HCT116 (cell line): ENCODE measurements around the gene NRIP2. TPM values are rescaled to one million over a fixed set of nuclear protein-coding genes. Genes with fewer than 3 reads are reported as not detected.

Experiments
- ATAC-seq: fragments of 200-7000 bp; cut with Tn5 transposase; 2 replicates; pipeline ENCODE4 v1.9.1; 2020; ENCODE audit warnings: mild to moderate bottlenecking, moderate library complexity
- BruUV-seq: library from RNA; stranded (reverse); fragments of 400-500 nt; replicated peaks from 2 replicates; lab custom pipeline; 2021; lab: Mats Ljungman, UMichigan
- CTCF ChIA-PET: fragments of 300-600 bp; sonication (Branson Sonifier 250); formaldehyde crosslinking; loops from one replicate; lab custom pipeline; 2021; ENCODE audit warnings: antibody characterized with exemption; lab: Charles Lee
- POLR2A ChIA-PET: fragments of 300-600, 350-600 bp; sonication (Branson Sonifier 250); formaldehyde crosslinking; loops from one replicate; lab custom pipeline; 2021; ENCODE audit warnings: antibody characterized with exemption; lab: Charles Lee
- RAD21 ChIA-PET, 2 experiments: fragments of 300-600 bp; sonication (Branson Sonifier 250); formaldehyde crosslinking; loops; one replicate each; lab custom pipeline; 2023; ENCODE audit warnings: low total read pairs in 2 of 2; ENCODE audit not compliant: uncharacterized antibody in 2 of 2, unreplicated experiment in 2 of 2, low non-redundant PET in 1 of 2; lab: Charles Lee
- DNase-seq: peaks from one replicate; pipeline ENCODE4 v3.0.0-alpha.2; 2010; ENCODE audit warnings: low read depth, low spot score
- H2AFZ ChIP-seq: fragments of 200-600 bp; shearing (Covaris generic), sonication (generic); 2 replicates; pipeline ENCODE4 v1.6.1; 2017; ENCODE audit warnings: low read depth, mixed run types, mixed read lengths, antibody characterized with exemption, low read length; ENCODE audit not compliant: poor library complexity, severe bottlenecking
- H3K27ac ChIP-seq: 2 replicates; pipeline ENCODE4 v1.5.1; 2012; ENCODE audit warnings: low read depth, low read length
- H3K27me3 ChIP-seq: fragments of 200-600 bp; sonication (generic); 2 replicates; pipeline ENCODE4 v1.6.1; 2016; ENCODE audit warnings: mixed run types, low read length, mixed read lengths; ENCODE audit not compliant: insufficient read depth
- H3K36me3 ChIP-seq, 2 experiments: fragments of 200-500 bp in 1 of 2; fragments of 200-600 bp in 1 of 2; sonication (Bioruptor generic) in 1 of 2; sonication (generic) in 1 of 2; 2 replicates each; pipeline versions ENCODE4 v1.5.1 to v1.6.1; 2014 to 2016; ENCODE audit warnings: low read length in 2 of 2, inconsistent platforms in 1 of 2, mixed read lengths in 1 of 2, mixed run types in 1 of 2; ENCODE audit not compliant: insufficient read depth in 2 of 2, control insufficient read depth in 1 of 2
- H3K4me1 ChIP-seq, 2 experiments: fragments of 200-600 bp in 1 of 2; sonication (generic) in 1 of 2; 2 replicates each; pipeline versions ENCODE4 v1.5.1 to v1.6.1; 2012 to 2017; ENCODE audit warnings: low read length in 2 of 2, inconsistent platforms in 1 of 2, mild to moderate bottlenecking in 1 of 2, mixed read lengths in 1 of 2, mixed run types in 1 of 2, moderate library complexity in 1 of 2; ENCODE audit not compliant: insufficient read depth in 2 of 2, control insufficient read depth in 1 of 2
- H3K4me2 ChIP-seq: fragments of 200-600 bp; sonication (generic); 2 replicates; pipeline ENCODE4 v1.6.1; 2017; ENCODE audit warnings: mixed run types, low read length, mixed read lengths
- H3K4me3 ChIP-seq, 2 experiments: fragments of 200-600 bp in 1 of 2; sonication (generic) in 1 of 2; replicated peaks in 1 of 2; 2 replicates each; pipeline ENCODE4 v1.5.1; 2011 to 2016; ENCODE audit warnings: low read length in 2 of 2, control low read depth in 1 of 2, low read depth in 1 of 2, mild to moderate bottlenecking in 1 of 2, mixed read lengths in 1 of 2, mixed run types in 1 of 2
- H3K79me2 ChIP-seq: fragments of 200-600 bp; sonication (generic); 2 replicates; pipeline ENCODE4 v1.6.1; 2017; ENCODE audit warnings: mild to moderate bottlenecking, mixed run types, low read length, moderate library complexity, mixed read lengths; ENCODE audit not compliant: insufficient read depth
- H3K9ac ChIP-seq: fragments of 200-600 bp; sonication (generic); 2 replicates; pipeline ENCODE4 v1.6.1; 2016; ENCODE audit warnings: low read length, mixed read lengths
- H3K9me2 ChIP-seq: fragments of 200-600 bp; sonication (generic), shearing (Covaris generic); 2 replicates; pipeline ENCODE4 v1.6.1; 2017; ENCODE audit warnings: mixed run types, mild to moderate bottlenecking, moderate library complexity; ENCODE audit not compliant: insufficient read depth
- H3K9me3 ChIP-seq, 2 experiments: fragments of 200-500 bp in 1 of 2; fragments of 200-600 bp in 1 of 2; sonication (Bioruptor generic) in 1 of 2; sonication (generic) in 1 of 2; 2 replicates each; pipeline ENCODE4 v1.6.1; 2014 to 2017; ENCODE audit warnings: low read length in 2 of 2, mixed read lengths in 2 of 2, inconsistent platforms in 1 of 2, low read depth in 1 of 2, mild to moderate bottlenecking in 1 of 2, mixed run types in 1 of 2, moderate library complexity in 1 of 2; ENCODE audit not compliant: control insufficient read depth in 1 of 2, insufficient read depth in 1 of 2
- H4K20me1 ChIP-seq: fragments of 200-600 bp; sonication (generic), shearing (Covaris generic); 2 replicates; pipeline ENCODE4 v1.6.1; 2017; ENCODE audit warnings: mixed run types, mild to moderate bottlenecking, moderate library complexity; ENCODE audit not compliant: insufficient read depth
- ATF3 ChIP-seq: IDR thresholded peaks from 2 replicates; pipeline ENCODE4 v1.6.1; 2012
- CBX3 ChIP-seq: IDR thresholded peaks from 2 replicates; pipeline ENCODE4 v1.6.1; 2012; ENCODE audit warnings: low read depth
- CEBPB ChIP-seq: IDR thresholded peaks from 2 replicates; pipeline ENCODE4 v1.6.1; 2012; ENCODE audit warnings: low read depth
- EZH2 ChIP-seq: fragments of 200-600 bp; sonication (generic); IDR thresholded peaks from 2 replicates; pipeline ENCODE4 v1.6.1; 2017; ENCODE audit warnings: antibody characterized with exemption, mixed run types
- FOSL1 ChIP-seq: IDR thresholded peaks from 2 replicates; pipeline ENCODE4 v1.6.1; 2012; ENCODE audit warnings: low read depth
- JUND ChIP-seq: IDR thresholded peaks from 2 replicates; pipeline ENCODE4 v1.6.1; 2012
- POLR2A ChIP-seq: IDR thresholded peaks from 2 replicates; pipeline ENCODE4 v1.7.0; 2011; ENCODE audit warnings: borderline replicate concordance; ENCODE audit not compliant: insufficient read depth, insufficient read length; ENCODE audit errors: extremely low read depth
- POLR2AphosphoS5 ChIP-seq: IDR thresholded peaks from 2 replicates; pipeline ENCODE4 v1.6.1; 2011; ENCODE audit warnings: mild to moderate bottlenecking, low read depth, low read length, moderate library complexity
- SIN3A ChIP-seq: IDR thresholded peaks from 2 replicates; pipeline ENCODE4 v1.6.1; 2012; ENCODE audit warnings: low read depth
- SP1 ChIP-seq: IDR thresholded peaks from 2 replicates; pipeline ENCODE4 v1.6.1; 2012; ENCODE audit warnings: low read depth
- TCF7L2 ChIP-seq: IDR thresholded peaks from 2 replicates; pipeline ENCODE4 v1.7.0; 2011; ENCODE audit warnings: borderline replicate concordance, inconsistent platforms; ENCODE audit not compliant: insufficient read depth, insufficient read length; ENCODE audit errors: extremely low read depth
- YY1 ChIP-seq: IDR thresholded peaks from 2 replicates; pipeline ENCODE4 v1.6.1; 2011; ENCODE audit warnings: low read length, low read depth, moderate library complexity, mild to moderate bottlenecking; ENCODE audit not compliant: insufficient replicate concordance; ENCODE audit errors: extremely low read depth
- ZNF274 ChIP-seq: fragments of 200-500 bp; sonication (Bioruptor generic); IDR thresholded peaks from 2 replicates; pipeline ENCODE4 v1.6.1; 2014; ENCODE audit warnings: mild to moderate bottlenecking, low read depth, low read length, inconsistent platforms
- intact Hi-C: fragments of 100-400 bp; cut with micrococcal nuclease; formaldehyde crosslinking; loops from 2 replicates; pipeline ENCODE4 v1.10.0; 2022
- total RNA-seq: library from RNA; stranded (reverse); gene quantifications from one replicate; pipeline ENCODE4 v1.2.1, GENCODE V29; 2021; ENCODE audit not compliant: unreplicated experiment
- TF ChIP-seq, protein P1 (sequence below): IDR thresholded peaks from 2 replicates; pipeline ENCODE4 v1.6.1; 2012

NRIP2 gene
- total RNA-seq, 1 experiment from 2014 or later: not detected

- Histone ChIP-seq H3K9me3 (no peaks in the 10 kb centered on the region), H3K36me3 (peaks cover 15 to 31% of the 10 kb centered on the region in 2 experiments; a peak in 3 of 4 replicates), H3K27ac (no peak overlapping the region), H3K4me2 (no peak overlapping the region), H3K9me2 (no peaks in the 10 kb centered on the region), H3K4me3 (no peak overlapping the region), H3K79me2 (peaks cover 3% of the 10 kb centered on the region; the same call in 1 of the 2 replicates), H3K9ac (no peak overlapping the region), H2AFZ (no peak overlapping the region), H4K20me1 (no peaks in the 10 kb centered on the region), H3K27me3 (no peaks in the 10 kb centered on the region), H3K4me1 (no peaks in the 10 kb centered on the region)
- no peak for ATAC-seq
- TF ChIP-seq SP1: no peak
- no peak for TF ChIP-seq TCF7L2
- TF ChIP-seq CEBPB: no peak
- TF ChIP-seq YY1: no peak
- no peak for TF ChIP-seq ATF3
- TF ChIP-seq POLR2A: no peak
- no peak for TF ChIP-seq ZNF274
- TF ChIP-seq FOSL1: no peak
- TF ChIP-seq CBX3: no peak
- TF ChIP-seq EZH2: no peak
- TF ChIP-seq JUND: no peak
- no peak for TF ChIP-seq POLR2AphosphoS5
- TF ChIP-seq, protein P1, sequence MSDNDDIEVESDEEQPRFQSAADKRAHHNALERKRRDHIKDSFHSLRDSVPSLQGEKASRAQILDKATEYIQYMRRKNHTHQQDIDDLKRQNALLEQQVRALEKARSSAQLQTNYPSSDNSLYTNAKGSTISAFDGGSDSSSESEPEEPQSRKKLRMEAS: no peak
- TF ChIP-seq SIN3A: no peak
- DNase-seq: no peak
- BruUV-seq: no TSS peak
- ChIA-PET POLR2A (no interaction called here), CTCF (no interaction called here), RAD21 (no interaction called here)
- intact Hi-C loops: no loop called here
These were observed 14.4 kb downstream of the NRIP2 start for GRCh38 chr12:2820432-2820831.
